ENCODE results near the gene WDR33.

WDR33 gene

GRCh38 chr2:127695491-127696472, 115.2 kb downstream of the WDR33 start:
- TF ChIP-seq CTCF (IDR thresholded peaks at IDR 0.05; ENCODE audit: low read depth, low read length, missing control alignments) = no peak
- no peak for DNase-seq (ENCODE audit: low read depth)

GRCh38 chr2:127694986-127695385, 116.0 kb downstream of the WDR33 start:
- no peak overlapping the region for H3K4me3 ChIP-seq (ENCODE audit: low read depth, low read length)
- TF ChIP-seq CTCF (IDR thresholded peaks at IDR 0.05; ENCODE audit: low read depth, low read length, missing control alignments) = no peak
- DNase-seq (ENCODE audit: low read depth) = no peak

More at GRCh38 chr2:127695491-127696472, 115.2 kb downstream of the WDR33 start:
- no peak overlapping the region for H3K4me3 ChIP-seq (ENCODE audit: low read depth, low read length)

GRCh38 chr2:127690696-127691095, 120.3 kb downstream of the WDR33 start:
- no peak for TF ChIP-seq CTCF (IDR thresholded peaks at IDR 0.05; ENCODE audit: low read depth, low read length, missing control alignments)
- H3K4me3 ChIP-seq (ENCODE audit: low read depth, low read length) = no peak overlapping the region
- DNase-seq (ENCODE audit: low read depth) = no peak

- TF ChIP-seq CTCF (IDR thresholded peaks at IDR 0.05; ENCODE audit: low read depth, low read length, missing control alignments) = no peak
- DNase-seq (ENCODE audit: low read depth) = no peak
- no peak overlapping the region for H3K4me3 ChIP-seq (ENCODE audit: low read depth, low read length)
Measured at GRCh38 chr2:127688405-127688804, 122.6 kb downstream of the WDR33 start.

DNA sequence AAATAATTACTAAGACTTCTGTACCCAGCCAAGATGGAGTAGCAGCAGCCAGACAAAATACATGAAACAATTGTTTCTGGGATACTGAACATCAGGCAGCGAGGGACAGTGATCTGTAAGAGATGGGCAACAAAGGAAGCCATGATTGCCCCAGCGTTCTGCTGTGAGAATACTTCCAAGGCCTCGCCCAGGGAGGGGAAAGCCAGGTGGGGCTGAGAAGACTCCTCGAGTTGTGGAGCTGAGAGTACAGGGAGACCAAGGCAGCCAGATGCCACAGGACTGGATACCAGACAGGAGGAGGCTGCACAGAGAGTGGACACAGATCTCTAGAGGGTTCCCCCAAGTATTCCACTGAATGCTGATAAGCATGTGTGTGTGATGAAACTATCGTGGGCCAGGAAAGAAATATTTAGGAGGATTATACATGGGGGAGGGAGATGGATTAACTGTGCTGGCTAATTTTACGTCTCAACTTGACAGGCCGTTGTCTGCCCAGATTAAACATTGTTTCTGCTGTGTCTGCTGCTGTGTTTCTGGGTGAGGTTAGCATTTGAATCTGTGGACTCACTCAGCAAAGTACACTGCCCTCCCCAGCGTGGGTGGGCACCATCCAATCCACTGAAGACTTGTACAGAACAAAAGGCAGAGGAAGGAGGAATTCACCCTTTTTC, 125.4 kb downstream of the WDR33 start:
- no peak for DNase-seq (ENCODE audit: low read depth)
- no peak overlapping the region for H3K4me3 ChIP-seq (ENCODE audit: low read depth, low read length)
- TF ChIP-seq CTCF (IDR thresholded peaks at IDR 0.05; ENCODE audit: low read depth, low read length, missing control alignments) = no peak

DNA sequence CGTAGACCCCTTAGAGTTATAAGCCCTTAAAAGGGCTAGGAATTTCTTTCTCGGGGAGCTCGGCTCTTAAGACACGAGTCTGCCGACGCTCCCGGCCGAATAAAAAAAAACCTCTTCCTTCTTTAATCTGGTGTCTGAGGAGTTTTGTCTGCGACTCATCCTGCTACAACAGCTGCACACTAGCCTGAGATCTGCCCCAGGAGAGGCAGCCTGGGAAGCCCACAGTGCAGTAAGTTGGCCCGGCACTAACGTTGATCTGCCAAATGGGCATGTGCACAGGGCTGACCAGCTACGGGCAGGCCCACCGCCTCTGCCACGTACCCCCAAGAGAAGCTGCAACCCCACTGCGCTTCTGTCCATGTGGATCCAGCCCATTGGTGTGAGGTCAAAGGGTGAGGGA, 127.2 kb downstream of the WDR33 start:
- no peak overlapping the region for H3K4me3 ChIP-seq (ENCODE audit: low read depth, low read length)
- no peak for TF ChIP-seq CTCF (IDR thresholded peaks at IDR 0.05; ENCODE audit: low read depth, low read length, missing control alignments)
- DNase-seq (ENCODE audit: low read depth) = no peak

All from GM12864 (cell line).